GM10248 (cell line): ENCODE results near the gene PTPRN2.

Source experiments
- CTCF ChIA-PET: fragments of 300-600 bp; sonication (Branson Sonifier 250); formaldehyde crosslinking; extraction: SDS; loops from one replicate; lab custom pipeline; 2021; ENCODE audit warnings: antibody characterized with exemption; lab: Yijun Ruan, JAX
- POLR2A ChIA-PET: fragments of 350-650 bp; sonication (Branson Sonifier 250); formaldehyde crosslinking; extraction: SDS; loops from one replicate; lab custom pipeline; 2020; ENCODE audit warnings: antibody characterized with exemption; lab: Yijun Ruan, JAX
- DNase-seq: peaks from one replicate; pipeline ENCODE4 v3.0.0; 2012; ENCODE audit errors: extremely low spot score
- CTCF ChIP-seq: IDR thresholded peaks from 2 replicates; pipeline ENCODE4 v1.5.1; 2012; ENCODE audit warnings: mild to moderate bottlenecking, low read depth; ENCODE audit errors: extremely low read depth, missing control alignments, control extremely low read depth

The PTPRN2 gene

DNA sequence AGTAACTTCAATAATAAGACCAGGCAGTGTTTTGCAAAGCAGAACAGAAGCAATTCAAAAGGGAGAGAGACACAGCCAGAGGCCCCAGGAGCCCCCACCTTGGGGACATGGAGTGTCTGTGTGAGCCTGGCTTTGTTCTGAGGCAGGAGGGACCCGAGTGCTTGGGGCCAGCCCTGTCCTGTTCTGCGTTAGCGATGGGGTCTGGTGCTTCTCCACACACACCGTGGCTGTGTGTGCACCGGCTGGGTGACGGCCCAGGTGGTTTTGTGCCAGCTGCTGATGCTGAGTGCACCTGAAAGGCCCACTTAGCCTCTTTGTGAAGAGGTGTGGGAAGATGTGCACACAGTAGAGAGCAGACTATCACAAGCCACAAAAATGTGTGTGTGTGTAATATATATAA, 781.9 kb downstream of the PTPRN2 start:
- CTCF ChIA-PET, result no interaction called here

DNA sequence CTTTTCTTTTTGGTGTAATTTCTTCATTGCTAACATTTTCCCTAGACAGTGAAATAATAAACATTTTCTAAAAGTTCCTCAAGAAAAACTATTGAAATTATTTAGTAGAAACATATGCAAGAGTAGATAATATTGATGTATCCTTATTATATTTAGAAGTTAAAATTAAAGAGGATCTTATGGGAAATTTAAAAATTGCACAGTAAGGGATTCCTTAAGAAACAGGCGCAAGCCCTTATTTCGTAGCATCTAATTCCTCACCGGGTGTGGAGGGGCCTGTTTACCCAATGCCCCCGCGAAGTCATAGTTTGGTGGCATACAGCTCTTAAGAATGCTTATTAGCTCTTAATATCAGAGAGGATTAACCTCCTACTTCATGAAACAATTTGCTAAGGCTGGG, 783.7 kb downstream of the PTPRN2 start:
- no peak for DNase-seq
- ChIA-PET CTCF (no interaction called here), POLR2A (no interaction called here)
- TF ChIP-seq CTCF, result no peak

More for the DNA sequence above, 781.9 kb downstream of the PTPRN2 start:
- POLR2A ChIA-PET, result no interaction called here
- no peak for TF ChIP-seq CTCF
- DNase-seq, result no peak

DNA sequence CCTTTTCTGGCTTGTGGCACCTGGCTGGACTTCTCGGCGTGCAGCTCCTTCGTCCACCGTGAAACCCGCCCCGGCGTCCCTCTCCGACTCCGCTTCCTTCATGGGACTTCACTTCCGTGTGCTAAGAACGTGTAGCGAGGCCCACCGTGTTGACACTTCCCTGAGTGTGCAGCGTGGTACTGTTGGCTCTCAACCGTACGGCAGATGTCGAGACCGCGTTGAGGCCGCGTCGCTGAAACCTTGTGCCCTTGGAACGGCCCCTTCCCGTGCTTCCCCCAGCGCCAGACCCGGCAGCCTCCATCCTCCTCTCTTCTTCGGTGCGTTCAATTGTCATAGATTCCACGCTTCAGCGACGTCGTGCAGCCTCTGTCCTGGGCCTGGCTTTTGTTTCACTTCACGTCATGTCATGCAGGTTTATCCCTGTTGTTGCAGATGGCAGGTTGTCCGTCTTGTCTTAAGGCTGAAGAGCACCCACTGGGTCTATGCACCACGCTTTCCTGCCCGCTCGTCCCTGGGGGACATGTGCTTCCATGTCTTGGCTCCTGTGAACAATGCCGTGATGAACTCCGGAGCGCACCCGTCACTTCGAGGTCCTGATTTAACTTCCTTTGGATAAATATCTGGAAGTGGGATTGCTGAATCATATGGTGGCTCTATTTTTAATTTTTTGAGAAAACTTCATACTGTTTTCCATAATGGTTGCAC, 785.5 kb downstream of the PTPRN2 start:
- ChIA-PET CTCF (no interaction called here), POLR2A (no interaction called here)
- no peak for DNase-seq
- TF ChIP-seq CTCF, result no peak

GRCh38 chr7:157801113-157801512, 786.5 kb downstream of the PTPRN2 start:
- CTCF ChIA-PET, result no interaction called here
- POLR2A ChIA-PET, result no interaction called here
- DNase-seq, result no peak
- TF ChIP-seq CTCF, result no peak

DNA sequence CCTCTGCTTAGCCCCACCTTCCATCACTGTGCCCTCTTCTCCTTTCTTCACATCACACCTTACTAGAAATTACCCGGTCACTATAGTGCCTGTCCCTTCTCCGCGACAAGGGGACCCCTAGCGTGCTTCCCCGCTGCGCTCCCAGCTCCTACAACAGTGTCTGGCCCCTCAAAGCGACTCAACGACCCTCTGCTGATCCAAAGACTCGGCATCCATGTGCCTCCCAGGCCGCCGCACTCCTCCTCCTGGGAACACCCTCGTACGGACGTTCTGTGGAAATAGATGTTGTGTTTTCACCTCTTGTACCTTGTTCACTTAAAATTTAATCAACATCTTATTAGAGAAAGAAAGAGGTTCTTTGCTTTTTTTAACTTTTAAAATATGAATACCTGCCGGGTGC, 787.3 kb downstream of the PTPRN2 start:
- ChIA-PET POLR2A (no interaction called here), CTCF (no interaction called here)
- TF ChIP-seq CTCF, result no peak

DNA sequence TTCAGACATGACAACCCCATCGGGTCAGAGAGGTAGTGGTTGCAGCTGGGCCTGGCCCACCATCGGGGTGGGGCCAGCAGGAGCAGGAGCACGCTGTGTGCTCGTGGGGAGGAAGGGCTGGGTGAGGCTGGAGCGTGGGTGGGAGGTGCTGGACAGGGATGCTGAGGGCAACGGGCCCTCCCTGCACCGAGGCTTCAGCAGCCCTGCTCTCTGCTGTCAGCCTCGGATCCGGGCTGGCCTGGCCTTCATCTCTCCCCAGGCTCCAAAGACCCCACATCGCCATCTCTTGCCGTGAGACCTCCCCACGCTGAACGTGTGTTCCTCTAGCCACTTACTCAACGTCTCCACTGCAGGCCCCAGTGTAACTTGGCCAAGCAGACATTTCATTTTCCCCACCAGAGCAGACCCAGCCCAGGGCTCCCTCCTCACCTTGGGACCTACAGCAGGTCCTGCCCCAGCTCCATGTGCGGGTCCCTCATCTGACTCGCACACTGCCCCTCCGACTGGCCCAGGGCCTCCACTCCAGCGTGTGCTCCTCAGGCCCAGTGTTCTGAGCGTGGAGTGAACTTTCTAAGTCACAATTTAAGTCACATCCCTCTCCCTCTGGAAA, 788.4 kb downstream of the PTPRN2 start:
- DNase-seq, result no peak
- CTCF ChIA-PET, result no interaction called here
- POLR2A ChIA-PET, result no interaction called here
- no peak for TF ChIP-seq CTCF

More for the DNA sequence above, 787.3 kb downstream of the PTPRN2 start:
- no peak for DNase-seq
